HL-60/S4 treated with phorbol 12-myristate 13-acetate at 8.2 ng/mL for 4 days and 3 days (cell line): ENCODE results near the gene GJB5.
"Not testable (repeated sequence)": the region's sequence is repeated elsewhere in the genome, so short reads cannot be mapped to it uniquely, and the experiment has no call there.

ENCODE experiments used
- in situ Hi-C: fragments of 300-500 bp; cut with MboI; formaldehyde crosslinking; loops from 2 replicates; pipeline ENCODE4 v1.15.0; 2022; ENCODE audit warnings: low sequenced_read_pairs

The GJB5 gene

DNA sequence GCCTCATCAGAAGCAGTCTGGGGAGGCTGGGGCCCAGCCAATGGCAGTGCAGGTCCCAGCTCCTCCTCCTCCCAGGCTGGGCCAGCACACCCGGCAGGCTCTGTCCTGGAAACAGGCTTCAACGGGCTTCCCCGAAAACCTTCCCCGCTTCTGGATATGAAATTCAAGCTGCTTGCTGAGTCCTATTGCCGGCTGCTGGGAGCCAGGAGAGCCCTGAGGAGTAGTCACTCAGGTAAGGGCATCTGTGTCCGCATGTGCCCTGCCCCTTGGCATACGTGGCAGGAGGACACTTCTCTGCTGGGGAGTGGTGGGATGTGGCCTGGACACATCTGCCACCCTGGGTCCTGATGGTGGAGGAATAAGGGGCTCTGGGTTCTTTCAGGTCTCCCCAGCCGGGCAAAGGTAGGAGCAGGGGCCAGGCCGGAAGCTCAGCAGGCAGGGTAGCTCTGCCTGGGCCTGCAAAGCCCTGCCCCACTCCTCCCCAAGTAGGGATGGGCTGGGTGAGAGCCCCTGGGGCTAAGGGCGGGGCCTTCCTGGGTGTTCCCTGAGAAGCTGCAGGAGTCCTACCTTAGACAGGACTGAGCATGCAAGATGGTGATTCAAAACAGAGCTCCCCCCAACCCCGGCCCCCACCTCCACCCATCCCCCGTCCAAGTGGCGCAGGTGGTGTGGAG is at the start of gene GJB5:
GJB5 (plus strand) TSS at position 84 of the 674 bp plus-strand sequence. CDS start 2,284 bp downstream, outside the sequence.
- in situ Hi-C loops, result no loop called here

DNA sequence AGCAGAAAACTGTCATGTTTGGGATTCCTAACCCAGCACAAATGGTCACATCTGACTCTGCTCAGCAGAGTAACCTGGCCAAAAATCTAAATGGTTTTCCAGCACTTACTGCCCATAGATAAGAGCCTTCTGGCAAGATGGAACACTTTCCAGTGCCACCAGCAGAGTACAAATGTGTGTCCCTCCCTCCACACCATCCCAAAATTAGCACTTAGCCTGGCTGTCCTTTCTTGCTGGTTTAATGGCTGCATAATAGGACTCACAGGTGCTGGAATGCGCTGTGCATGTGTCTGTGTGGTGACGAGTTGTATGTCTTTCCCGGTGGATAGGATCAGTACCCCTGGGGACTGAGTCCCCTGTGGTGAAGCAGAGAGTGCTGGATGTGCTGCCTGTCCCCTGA is 49.8 kb upstream of the GJB5 start:
- in situ Hi-C loops, result no loop called here

DNA sequence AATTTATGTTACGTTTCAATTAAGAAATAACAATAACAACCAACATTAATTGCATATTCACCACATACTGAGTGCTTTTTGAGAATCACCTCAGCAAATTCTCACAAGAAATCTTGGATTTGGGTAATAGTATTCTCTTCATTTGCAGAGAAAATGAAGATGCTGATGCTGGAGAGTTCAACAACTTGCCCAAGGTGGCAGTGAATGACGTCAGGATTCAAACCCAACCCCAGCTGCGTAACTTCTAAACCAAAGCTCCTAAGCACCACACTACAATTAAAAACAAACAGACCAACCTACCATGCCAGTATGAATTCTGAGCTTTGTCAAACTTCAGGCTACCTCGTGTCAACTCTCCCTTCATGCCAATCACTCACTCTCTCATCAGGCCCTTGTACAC is 46.7 kb upstream of the GJB5 start:
- in situ Hi-C loops, result no loop called here

DNA sequence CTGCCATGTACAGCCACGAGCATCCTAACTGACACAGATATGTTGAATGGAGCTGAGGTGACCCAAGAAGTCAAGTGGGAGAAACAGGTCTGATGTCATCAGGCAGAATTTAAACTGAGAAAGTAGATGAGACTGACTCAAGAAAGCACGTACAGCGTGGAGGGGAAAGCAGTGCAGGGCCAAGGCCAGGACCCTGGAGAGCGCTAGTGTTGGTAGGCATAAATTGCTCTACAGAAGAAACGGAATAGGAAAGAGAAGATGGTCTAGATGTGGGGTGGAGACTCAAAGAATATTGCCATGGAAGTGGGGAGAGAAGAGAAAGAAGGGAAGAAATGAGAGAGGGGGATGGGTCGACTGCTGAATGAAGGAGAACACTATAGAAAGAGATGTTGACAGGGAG is 45.3 kb upstream of the GJB5 start:
- in situ Hi-C loops, result no loop called here

DNA sequence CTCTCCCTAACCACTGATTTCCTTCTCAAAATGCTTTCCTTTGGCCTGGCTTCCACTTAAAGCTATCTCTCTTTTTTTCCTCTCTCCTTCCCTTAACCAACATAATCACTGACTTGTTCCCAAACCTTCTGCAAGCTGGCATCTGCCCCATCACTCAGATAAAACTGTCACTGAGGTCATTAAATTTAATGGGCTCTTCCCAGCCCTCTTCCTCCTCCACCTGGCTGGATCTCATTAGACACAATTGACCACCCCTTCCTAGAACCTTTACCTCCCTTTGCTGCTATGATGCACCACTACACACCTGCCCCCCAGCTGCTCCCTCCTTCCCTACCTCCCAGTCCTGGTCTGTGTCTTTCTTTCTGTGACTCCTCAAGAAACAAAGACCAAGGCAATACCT is 44.0 kb upstream of the GJB5 start:
- in situ Hi-C loops, result no loop called here

DNA sequence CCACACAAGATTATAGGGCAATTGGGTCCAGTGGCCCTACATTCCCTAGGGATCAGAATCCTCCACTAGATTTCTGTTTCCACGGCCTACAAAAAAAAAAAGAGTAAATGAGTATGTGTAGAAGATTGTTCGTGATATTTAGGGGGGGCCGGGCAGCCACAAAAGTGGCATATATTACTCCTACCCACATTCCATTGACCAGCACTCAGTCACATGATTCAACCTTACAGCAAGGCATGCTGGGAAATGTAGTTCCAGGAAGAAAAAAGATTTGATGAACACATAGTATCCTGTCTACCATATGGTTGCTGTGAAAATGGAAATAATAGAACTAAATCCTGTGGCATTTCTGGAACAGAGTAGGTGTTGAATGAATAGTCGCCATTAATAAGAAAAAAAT is 43.4 kb upstream of the GJB5 start:
- in situ Hi-C loops, result no loop called here

DNA sequence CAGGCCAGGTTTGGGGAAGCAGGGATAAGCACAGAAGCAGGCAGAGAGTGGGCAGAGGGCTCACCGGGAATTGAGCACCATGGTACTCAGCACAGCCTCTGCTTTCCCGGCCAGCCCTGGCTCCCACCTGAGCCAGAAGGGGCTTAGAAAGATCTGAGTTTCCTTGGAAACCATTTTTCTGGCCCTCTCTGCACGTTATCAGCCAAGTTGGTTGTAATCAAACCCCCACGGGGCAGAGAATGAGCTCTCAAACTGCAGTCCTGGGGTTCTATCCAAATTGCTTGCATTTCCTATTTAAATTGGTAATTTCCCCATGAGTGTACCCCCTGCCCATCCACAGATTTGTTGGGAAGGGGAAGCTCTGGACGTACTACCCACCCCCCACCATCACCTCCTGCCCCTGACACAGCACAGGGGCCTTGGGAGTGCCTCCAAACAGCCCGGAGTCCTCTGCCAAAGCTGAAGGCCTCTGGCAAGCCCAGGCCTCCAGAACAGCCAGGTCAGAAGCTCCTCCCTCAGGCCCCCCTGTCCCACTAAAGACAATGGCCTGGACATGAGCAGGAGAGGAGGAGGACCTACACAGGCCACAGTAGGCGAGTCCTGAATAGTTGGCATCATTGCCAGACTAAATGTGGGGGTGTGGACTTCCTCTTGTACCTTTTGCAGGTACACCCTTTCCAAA is 42.7 kb upstream of the GJB5 start:
- in situ Hi-C loops, result no loop called here

DNA sequence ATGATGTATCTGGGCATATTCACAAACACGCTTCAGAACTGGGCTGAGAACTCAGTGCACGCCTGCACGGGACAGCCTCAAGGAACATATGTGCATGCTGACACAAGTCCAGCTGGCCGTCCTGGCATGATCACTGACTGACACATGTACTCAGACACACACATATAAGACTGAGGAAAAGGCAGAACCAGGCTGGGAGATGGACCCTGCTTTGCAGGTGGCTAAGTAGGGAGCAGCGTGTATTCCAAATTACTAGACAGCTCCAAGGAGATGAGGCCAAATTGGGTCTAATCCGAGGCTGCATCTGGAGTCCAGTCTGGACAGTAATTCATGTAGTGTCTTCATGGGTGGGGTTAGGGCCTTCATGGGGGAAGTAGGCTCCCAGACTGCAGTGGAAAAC is 41.4 kb upstream of the GJB5 start:
- in situ Hi-C loops, result no loop called here

DNA sequence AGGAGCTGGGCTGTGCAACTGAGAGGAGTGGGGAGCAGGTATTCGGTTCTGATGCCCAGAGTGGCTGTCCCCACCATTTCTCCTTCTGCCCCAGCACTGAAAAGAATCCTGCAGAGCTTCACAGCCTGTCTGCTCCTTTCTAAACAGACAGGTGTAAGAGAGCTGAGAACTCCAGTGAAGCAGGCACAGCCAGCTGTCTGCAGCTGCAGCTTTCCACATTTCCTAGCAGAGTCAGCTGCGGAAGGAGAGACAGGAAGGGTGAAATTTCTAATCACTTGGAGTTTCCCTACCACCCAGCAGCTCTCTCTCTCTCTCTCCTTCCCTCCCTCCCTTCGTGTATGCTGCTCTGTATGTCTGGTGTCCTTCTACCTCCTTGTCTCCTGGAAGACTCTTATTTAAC is 40.5 kb upstream of the GJB5 start:
- in situ Hi-C loops, result no loop called here

DNA sequence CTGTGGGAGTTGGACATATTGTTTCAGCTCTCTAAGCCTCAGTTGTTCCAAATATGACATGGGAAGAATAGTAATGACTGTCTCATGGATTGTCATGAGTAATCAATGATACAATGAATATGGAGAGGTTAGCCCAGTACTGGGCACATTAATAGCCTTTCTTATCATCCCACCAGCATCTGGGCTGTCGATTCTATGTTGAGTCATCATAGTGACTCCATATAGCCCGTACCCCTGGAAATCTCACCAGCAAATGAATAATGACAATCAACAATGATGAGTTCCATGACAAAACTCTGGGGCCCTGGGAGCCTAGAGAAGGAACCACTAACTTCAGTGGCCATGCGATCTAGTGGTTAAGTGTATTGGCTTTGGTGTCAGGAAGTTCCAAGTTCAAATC is 39.7 kb upstream of the GJB5 start:
- in situ Hi-C loops, result no loop called here

DNA sequence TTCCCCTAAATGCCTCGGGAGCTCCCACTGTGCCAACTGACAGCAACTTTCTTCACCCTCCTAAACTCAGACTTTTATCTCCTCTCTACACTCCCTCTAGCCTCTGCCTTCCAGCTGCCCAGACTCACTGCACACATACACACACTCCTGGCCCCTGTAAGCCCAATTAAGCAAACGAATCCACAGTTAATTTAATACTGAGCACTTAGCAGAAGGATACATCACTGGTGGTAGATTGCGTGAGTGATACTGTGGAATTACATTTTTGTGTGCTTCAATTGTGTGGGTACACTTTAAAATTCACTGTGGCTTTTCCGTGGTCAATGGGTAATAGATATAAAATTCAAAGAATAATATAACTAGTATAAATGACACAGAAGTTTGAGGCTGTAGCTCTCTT is 33.6 kb upstream of the GJB5 start:
- in situ Hi-C loops, result no loop called here

DNA sequence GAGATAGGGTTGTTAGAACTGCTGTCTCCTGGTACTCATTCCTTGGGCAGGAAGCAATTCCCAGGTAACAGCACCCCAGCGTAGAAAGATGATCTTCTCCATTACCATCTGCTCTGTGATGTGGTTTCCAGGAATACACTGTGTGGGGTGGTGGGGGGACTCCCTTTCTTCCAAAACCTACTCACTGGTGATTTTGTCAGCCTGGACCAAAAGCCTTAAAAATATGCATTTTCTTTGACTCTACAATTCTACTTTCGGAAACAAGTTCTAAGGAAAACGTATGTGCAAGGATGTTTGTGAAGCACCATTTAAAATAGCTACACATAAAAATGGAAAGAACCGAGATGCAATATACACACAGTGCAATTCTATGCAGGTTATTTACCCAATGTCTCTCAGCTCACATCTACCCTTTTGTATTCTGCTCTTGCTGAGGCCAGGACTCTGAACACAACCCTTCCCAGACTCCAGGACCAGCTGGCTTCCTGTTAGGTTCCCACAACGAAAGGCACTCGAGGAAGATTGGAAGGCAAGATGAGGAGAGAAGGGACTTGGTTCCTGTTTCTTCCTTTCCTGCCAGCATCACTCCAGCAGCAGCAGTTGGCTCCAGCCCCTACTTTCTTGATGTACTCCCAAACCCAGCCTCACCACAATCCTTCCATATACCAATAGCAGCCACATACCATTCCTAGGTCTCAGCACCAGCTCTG is 33.0 kb upstream of the GJB5 start:
- in situ Hi-C loops, result no loop called here

DNA sequence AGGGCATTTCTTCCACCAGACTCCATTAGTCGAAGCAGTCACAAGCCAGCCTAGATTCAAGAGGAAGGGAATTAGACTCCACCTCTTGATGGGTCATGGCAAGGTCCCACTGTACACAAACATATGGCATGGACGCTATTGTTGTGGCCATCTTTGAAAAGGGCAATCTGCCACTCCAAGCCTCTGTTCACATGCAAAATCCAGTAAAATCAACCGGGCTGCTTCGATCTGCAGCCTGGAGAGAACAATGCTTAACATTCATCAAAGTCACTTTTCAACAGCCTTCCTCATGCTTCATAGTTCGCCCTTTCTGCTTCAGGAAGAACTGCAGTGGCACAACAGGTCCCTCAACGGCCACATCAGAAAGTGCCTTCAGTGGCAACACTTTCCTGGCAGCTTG is 28.0 kb upstream of the GJB5 start:
- in situ Hi-C loops, result no loop called here

DNA sequence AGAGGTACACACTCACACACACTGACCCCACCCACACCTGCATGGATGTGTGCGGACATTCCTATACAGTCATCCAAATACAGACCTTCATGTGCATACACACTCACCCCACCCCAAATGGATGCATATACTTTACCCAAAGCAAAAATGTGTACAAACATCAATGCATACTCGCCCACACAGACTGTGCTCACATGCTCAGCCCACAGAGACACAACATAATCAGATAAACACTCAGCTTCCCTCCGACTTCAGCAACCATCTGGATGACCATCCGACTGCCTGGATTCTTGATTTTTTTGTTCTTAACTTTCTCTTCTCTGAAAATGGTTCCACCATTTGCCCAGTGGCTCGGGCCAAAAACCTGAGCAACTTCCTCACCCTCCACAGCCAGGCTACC is 24.4 kb upstream of the GJB5 start:
- in situ Hi-C loops, result no loop called here

DNA sequence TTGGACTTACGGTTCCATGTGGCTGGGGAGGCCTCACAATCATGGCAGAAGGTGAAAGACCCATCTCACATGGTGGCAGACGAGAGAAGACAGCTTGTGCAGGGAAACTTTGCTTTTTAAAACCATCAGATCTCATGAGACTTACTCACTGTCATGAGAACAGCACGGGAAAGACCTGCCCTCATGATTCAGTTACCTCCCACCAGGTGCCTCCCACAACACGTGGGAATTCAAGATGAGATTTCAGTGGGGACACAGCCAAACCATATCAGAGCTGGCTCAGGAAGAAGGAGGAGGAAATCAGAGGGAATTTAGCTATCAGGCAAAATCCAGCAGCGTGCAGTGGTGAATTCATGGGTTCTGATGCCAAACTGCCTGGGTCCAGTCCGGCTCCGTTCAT is 22.0 kb upstream of the GJB5 start:
- in situ Hi-C loops, result not testable (repeated sequence)

DNA sequence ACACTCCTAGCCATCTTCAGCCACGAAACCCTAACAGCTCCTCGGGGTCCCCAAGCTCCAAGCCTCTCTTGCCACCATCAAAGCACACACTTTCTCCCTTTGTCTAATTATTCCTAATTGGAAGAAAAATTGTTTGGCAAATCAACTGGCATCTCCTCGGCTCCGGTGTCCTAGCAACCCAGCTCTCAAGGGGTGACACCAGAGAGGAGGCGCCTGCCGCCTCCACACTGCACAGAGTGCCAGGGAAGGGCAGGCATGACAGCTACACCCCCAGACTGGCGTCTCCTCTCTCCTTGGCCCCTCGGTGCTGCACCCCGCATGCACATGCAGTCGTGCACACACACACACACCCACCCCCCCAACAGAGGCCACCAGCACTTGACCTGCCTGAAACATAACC is 18.2 kb upstream of the GJB5 start:
- in situ Hi-C loops, result no loop called here

DNA sequence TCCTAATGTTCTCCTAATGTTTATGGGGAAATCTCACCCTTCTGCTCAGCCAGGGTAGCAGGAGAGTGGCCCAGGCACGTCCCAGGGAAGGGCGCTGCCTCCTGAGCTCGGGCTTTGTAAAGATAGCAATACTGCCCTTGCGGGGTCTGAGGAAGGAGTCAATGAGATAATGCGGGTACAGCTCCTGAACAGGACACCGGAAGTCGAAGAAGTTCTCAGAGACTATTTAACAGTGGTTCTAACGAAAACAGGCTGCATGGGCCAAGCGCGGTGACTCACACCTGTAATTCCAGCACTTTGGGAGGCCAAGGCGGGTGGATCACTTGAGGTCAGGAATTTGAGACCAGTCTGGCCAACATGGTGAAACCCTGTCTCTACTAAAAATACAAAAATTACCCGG is 17.6 kb upstream of the GJB5 start:
- in situ Hi-C loops, result not testable (repeated sequence)

DNA sequence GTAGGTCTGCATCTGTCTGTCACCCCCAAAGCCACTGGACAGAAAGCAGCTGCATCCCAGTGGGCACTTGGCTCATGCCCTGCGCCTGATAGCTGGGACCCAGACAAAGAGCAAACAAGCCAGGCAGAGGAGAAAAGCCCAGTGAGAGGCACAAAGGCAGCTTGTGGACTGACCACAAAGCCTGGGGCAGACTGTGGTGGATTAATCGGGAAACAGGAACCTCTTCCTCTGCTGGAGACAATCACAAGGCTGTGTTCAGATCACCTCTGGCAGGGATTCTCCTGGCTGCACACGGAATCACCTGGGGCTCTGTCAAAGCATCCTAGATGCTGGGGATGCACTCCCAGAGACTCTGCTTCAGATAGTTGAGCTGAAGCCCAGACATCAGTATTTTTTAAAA is 15.2 kb upstream of the GJB5 start:
- in situ Hi-C loops, result no loop called here

DNA sequence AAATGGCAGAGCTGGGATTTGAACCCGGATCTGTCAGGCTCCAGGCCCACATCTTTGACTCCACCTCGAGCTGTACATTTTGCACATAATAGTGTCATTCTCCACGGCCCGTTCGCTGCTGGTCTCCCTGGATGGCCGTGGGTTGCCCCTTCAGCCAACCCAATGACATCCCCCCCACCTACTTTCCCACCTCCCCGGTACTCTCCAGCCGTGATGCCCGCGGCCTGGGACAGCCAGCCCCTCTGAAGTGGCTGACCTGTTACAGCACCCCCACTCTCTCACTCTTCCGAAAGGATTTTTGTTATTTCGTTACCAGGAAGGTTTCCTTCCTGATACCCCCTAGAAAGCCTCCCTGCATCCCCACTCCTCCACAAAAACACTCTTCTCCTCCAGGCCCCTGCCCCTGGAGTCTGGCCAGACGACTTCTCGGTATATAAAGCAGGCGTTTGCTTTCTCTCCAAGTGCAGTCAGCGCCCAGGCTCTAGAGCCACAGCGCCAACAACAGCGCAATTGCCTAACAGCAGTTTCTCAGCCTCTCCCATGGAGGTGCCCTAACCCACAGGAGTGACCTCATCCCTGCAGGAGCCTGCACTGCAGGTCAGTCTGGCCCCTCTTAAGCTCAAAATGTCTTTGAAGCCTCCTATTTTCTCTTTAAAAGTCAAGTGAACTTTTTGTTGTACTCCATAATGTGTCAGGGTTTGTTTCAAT is 14.5 kb upstream of the GJB5 start:
- in situ Hi-C loops, result no loop called here

DNA sequence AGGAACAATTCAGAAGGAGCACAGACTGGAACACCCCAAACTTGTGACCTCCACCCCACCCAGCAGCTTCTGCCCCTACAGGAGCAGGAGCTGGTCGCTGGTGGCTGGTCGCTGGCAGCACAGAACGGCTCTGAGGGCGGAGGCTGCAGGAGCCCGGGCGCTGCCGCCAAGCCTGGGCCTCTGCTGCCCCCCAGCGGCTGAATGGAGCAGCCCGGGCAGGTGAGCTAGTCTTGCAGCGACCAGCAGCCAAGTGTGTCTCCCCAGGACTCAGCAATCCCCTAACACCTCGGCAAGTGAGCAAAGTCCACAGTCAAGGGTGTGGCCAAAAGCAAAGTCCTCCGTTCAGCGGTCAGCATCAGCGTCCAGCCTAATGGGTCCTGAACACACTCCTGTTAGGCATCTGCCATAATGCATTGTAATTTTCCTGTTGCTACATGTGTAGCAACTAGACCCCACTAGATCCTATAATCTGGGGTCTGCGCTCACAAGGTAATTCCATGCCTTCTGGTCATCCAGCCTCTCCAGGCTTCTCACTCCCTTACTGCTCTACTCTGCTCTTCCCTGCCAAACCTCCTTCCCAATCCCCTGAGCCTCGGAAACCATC is 12.1 kb upstream of the GJB5 start:
- in situ Hi-C loops, result no loop called here

DNA sequence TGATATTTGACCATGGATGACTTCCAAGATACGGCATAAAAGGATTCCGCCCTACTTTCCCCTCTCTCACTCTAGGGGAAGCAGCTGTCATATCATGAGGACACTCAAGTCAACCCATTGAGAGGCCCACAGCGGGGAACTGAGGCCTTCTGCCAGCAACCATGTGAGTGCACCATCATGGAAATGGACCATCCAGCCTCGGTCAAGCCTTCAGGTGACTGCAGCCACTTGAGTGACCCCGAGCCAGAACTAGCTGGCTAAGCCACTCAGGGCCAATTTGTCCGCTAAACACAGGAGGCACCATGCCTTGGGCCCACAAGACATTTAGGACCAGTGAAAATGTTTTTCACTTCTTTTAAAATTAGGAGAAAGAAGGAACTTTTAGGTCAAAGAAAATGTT is 11.1 kb upstream of the GJB5 start:
- in situ Hi-C loops, result no loop called here
